Ovary (tissue), 9 donors: ENCODE data around the gene STUM. TPM values are rescaled to one million over a fixed set of nuclear protein-coding genes. Genes with fewer than 3 reads are reported as not detected.

ENCODE experiments used
- DNase-seq, 5 donors: peaks; one replicate each; pipeline ENCODE4 v3.0.0-alpha.2; 2019 to 2020
- H3K27ac ChIP-seq, 2 donors: fragments of 200-600 bp; one replicate each; pipeline versions ENCODE4 v1.5.1 to v1.8.0; 2019 to 2022
- H3K27me3 ChIP-seq: fragments of 200-600 bp; one replicate; pipeline ENCODE4 v1.8.0; 2022
- H3K36me3 ChIP-seq: fragments of 200-600 bp; sonication (generic); one replicate; pipeline ENCODE4 v1.5.1; 2019
- H3K4me1 ChIP-seq: one replicate; pipeline ENCODE4 v1.8.1; 2013; ENCODE audit warnings: mild to moderate bottlenecking, moderate library complexity; ENCODE audit not compliant: insufficient read depth
- H3K4me3 ChIP-seq: fragments of 200-600 bp; sonication (generic); one replicate; pipeline ENCODE4 v1.5.1; 2017
- H3K9me3 ChIP-seq, 2 donors: fragments of 200-600 bp in 1 of 2; sonication (generic) in 1 of 2; one replicate each; pipeline versions ENCODE4 v1.5.1 to v1.8.1; 2013 to 2019; ENCODE audit warnings: mild to moderate bottlenecking in 1 of 2, moderate library complexity in 1 of 2
- EP300 ChIP-seq: sonication (generic); formaldehyde crosslinking; IDR thresholded peaks from one replicate; pipeline ENCODE4 v1.6.1; 2017; ENCODE audit warnings: antibody characterized with exemption
- POLR2A ChIP-seq: fragments of 450-650 bp; IDR thresholded peaks from one replicate; pipeline ENCODE4 v1.6.1; 2017; ENCODE audit warnings: antibody characterized with exemption, mild to moderate bottlenecking, moderate library complexity
- WGBS, 3 donors: extraction: QIAGEN DNeasy Blood & Tissue Kit in 1 of 3; methylation state at CpG; one replicate each; pipeline versions ENCODE4 v1.1.5 to v1.1.7; 2013 to 2017; 5-methylcytosine and 5-hydroxymethylcytosine counted together
- intact Hi-C, 4 donors: fragments of 100-400 bp; cut with DNase I; formaldehyde crosslinking; loops; one replicate each; pipeline versions ENCODE4 v1.11.0 to v1.15.1; 2022 to 2023
- polyA plus RNA-seq, 2 donors: library from polyadenylated mRNA; stranded (reverse); fragments of 200-250 nt in 1 of 2; fragments of 350-450 nt in 1 of 2; fragmentation: Illumina TruSeq in 1 of 2; extraction: RNeasy Lipid Tissue Mini Kit (QIAGEN cat#74804) in 1 of 2; gene quantifications; one replicate each; pipeline ENCODE4 v1.2.3, GENCODE V29; 2013 to 2014
- total RNA-seq, 7 donors: library from RNA; depleted of rRNA in 2 of 7; stranded (reverse); fragments of >200 nt in 2 of 7; fragmentation: NEBNext Ultra II Directional in 3 of 7; extraction: Animal tissue kit (Norgen Biotek cat#: 25700) in 3 of 7; gene quantifications; one replicate each; pipeline versions ENCODE4 v1.1.0 to v1.2.4, GENCODE V29; 2016 to 2023
- TF ChIP-seq, protein P1 (sequence below), 3 donors: fragments of 450-650 bp in 2 of 3; fragments of 200-600 bp in 1 of 3; IDR thresholded peaks; one replicate each; pipeline versions ENCODE4 v1.5.1 to v1.8.0; 2016 to 2022; ENCODE audit warnings: antibody characterized with exemption in 3 of 3, mild to moderate bottlenecking in 1 of 3
- donor health status: DM: no; HTN: no; CAD: no; lungs with moderate emphysema.
- donor health status: DM: no; HTN: no; CAD: no.
- donor health status: Bipolar disorder and iron deficiency.
- donor health status: DM: yes; HTN: yes; CAD: no.
- donor health status: DM: no; HTN: no; CAD: no.
- donor health status: DM: yes; HTN: yes; CAD: no.

Gene STUM
- total and polyA plus RNA-seq, 9 donors, result 0.24 to 6.1 (median 2.5) TPM

DNA sequence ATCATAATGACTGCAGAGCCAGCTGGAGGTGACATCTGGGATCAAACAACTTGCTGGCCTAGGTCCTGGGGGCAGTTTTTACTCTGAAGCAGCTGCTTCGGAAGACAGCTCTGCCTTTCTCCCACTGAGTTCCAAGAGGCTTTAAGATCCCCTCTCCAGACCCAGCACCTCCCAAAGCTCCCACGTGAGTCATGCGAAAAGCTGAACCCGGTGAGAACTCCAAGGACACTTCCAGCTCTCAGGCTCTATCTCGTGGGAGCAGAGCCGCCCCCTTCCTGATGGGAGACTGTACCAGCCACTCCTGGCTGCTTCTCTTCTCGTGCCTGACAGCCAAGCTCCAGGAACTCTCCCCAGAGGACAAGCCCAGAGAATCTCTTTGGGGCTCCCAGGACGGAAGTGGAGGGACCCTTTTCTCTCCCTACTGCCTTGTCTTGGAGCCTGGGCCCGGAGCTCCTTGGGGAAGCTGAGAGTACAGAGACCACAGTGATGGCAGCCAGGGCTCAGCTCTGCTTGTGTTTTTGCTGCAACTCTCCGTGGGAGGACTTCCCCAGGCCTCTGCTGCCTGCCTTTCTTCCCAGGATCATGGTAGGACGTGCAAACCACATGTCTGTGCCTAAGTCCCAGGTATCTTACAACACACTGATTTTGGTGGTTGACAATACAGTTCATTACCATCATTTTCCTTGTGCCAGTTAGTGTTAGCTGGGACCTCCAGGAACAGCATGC lies 40.6 kb downstream of the STUM start:
- DNase-seq, result peak; percentile 74 to 87 (median 82)
- no peak overlapping the region for H3K4me3 ChIP-seq
- WGBS, 3 donors, result 13 to 22% (median 15%) methylated on average over 11 of the region's 11 CpGs
- no peaks in the 10 kb centered on the region for H3K27me3 ChIP-seq
- peaks cover 19% of the 10 kb centered on the region for H3K4me1 ChIP-seq
- H3K9me3 ChIP-seq, result no peaks in the 10 kb centered on the region
- no peaks in the 10 kb centered on the region for H3K36me3 ChIP-seq
- H3K27ac ChIP-seq, result peak overlapping the region; percentile 40 to 83
- intact Hi-C loops, result no loop called here
- TF ChIP-seq EP300, result no peak
- TF ChIP-seq, protein P1, sequence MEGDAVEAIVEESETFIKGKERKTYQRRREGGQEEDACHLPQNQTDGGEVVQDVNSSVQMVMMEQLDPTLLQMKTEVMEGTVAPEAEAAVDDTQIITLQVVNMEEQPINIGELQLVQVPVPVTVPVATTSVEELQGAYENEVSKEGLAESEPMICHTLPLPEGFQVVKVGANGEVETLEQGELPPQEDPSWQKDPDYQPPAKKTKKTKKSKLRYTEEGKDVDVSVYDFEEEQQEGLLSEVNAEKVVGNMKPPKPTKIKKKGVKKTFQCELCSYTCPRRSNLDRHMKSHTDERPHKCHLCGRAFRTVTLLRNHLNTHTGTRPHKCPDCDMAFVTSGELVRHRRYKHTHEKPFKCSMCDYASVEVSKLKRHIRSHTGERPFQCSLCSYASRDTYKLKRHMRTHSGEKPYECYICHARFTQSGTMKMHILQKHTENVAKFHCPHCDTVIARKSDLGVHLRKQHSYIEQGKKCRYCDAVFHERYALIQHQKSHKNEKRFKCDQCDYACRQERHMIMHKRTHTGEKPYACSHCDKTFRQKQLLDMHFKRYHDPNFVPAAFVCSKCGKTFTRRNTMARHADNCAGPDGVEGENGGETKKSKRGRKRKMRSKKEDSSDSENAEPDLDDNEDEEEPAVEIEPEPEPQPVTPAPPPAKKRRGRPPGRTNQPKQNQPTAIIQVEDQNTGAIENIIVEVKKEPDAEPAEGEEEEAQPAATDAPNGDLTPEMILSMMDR (IDR thresholded peaks at IDR 0.05), result no peak
- TF ChIP-seq POLR2A, result no peak

DNA sequence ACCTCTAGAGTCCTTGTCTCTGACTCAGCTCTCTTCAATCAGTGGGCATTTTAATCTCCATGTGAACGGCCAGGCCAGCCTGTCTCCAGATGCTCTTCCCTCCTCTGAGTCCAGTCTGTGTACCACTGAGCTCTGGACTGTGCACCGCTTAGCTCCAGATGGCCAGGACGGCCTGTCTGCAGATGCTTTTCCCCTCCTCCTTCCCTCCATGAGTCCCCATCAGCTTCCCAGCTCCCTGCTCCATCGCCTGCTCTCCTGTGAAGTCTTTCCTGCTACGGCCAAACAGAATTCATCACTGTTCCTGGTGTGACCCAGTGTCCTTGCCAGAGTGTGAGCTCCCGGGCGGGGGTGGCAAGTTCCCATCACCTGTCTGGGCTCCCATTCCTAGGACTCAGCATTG lies 42.0 kb downstream of the STUM start:
- DNase-seq, result peak in 1 of 5 donors; percentile 10
- TF ChIP-seq, protein P1 (IDR thresholded peaks at IDR 0.05), result no peak
- TF ChIP-seq POLR2A (no peak), EP300 (no peak)
- peaks cover 19% of the 10 kb centered on the region for H3K4me1 ChIP-seq
- H3K27me3 ChIP-seq, result no peaks in the 10 kb centered on the region
- intact Hi-C loops, result no loop called here
- 94 to 95% (median 95%) methylated on average over 7 of the region's 7 CpGs for WGBS, 3 donors
- no peaks in the 10 kb centered on the region for H3K36me3 ChIP-seq
- H3K9me3 ChIP-seq, result no peaks in the 10 kb centered on the region
- H3K27ac ChIP-seq, result no peak overlapping the region
- H3K4me3 ChIP-seq, result no peak overlapping the region

DNA sequence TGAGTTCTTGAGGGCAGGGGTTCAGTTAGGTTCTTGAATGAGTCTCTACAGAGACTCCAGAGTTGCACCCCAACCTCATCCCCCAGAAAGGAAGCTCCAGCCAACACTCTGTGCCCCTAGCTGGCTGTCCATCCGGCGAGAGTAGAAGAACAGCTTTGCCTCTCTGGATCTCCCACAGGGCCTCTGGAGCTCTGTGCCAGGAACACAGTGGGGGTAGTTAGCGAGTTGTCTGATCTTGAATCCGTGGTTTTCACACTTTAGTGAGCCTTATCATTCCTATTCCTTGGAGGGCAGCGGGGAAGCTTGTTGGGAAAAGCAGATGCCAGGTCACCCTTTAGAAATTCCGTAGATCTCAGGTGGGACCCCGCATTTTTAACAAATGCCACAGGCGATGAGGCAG lies 45.0 kb downstream of the STUM start:
- Histone ChIP-seq H3K4me1 (peaks cover 9% of the 10 kb centered on the region), H3K27ac (no peak overlapping the region), H3K36me3 (no peaks in the 10 kb centered on the region), H3K9me3 (no peaks in the 10 kb centered on the region), H3K4me3 (no peak overlapping the region), H3K27me3 (no peaks in the 10 kb centered on the region)
- no peak for DNase-seq
- TF ChIP-seq EP300 (no peak), POLR2A (no peak)
- TF ChIP-seq, protein P1 (IDR thresholded peaks at IDR 0.05), result no peak
- intact Hi-C loops, result no loop called here
- 85 to 90% (median 89%) methylated on average over 8 of the region's 8 CpGs for WGBS, 3 donors

DNA sequence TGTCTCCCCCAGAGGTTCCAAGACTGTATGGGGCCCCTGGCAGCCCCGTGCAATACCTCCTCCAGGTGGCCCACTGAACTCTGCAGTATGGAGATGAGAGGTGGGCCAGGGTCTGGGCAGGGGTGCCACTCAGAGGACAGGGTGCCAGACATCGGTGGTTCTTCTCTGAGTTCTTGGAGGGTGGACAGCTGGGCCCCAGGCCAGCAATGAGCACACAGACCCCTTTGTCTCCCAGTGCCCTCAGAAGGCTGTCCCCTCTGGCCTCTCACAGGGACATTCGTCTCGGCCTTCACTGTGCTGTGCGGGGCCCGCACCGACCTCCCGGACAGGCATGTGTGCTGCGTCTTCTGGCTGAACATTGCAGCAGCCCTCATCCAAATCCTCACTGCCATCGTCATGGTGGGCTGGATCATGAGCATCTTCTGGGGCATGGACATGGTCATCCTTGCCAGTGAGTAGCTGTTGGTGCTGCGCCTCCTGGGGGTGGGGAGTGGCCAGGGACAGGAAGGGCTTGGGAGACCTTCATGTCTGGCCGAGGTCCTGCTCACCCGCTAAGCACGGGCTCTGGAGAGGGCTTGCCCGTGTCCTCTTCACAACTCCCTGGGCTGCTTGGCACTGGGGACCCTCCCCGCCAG lies 48.1 kb downstream of the STUM start:
- Histone ChIP-seq H3K27me3 (no peaks in the 10 kb centered on the region), H3K36me3 (no peaks in the 10 kb centered on the region), H3K9me3 (no peaks in the 10 kb centered on the region), H3K27ac (no peak overlapping the region), H3K4me1 (no peaks in the 10 kb centered on the region), H3K4me3 (no peak overlapping the region)
- intact Hi-C loops, result no loop called here
- peak in 1 of 5 donors; percentile 29 for DNase-seq
- TF ChIP-seq EP300 (no peak), POLR2A (no peak)
- TF ChIP-seq, protein P1 (IDR thresholded peaks at IDR 0.05), result no peak
- 87 to 92% (median 90%) methylated on average over 16 of the region's 16 CpGs for WGBS, 3 donors
